ENCODE results near the gene ANKAR.
A peak's percentile ranks its signal among the peaks of the same experiment; 100 is the strongest.
"Not testable (repeated sequence)": the region's sequence is repeated elsewhere in the genome, so short reads cannot be mapped to it uniquely, and the experiment has no call there.

Gene ANKAR
- total RNA-seq, result 19.9 to 20.8 reads per million in 2 donors

DNA sequence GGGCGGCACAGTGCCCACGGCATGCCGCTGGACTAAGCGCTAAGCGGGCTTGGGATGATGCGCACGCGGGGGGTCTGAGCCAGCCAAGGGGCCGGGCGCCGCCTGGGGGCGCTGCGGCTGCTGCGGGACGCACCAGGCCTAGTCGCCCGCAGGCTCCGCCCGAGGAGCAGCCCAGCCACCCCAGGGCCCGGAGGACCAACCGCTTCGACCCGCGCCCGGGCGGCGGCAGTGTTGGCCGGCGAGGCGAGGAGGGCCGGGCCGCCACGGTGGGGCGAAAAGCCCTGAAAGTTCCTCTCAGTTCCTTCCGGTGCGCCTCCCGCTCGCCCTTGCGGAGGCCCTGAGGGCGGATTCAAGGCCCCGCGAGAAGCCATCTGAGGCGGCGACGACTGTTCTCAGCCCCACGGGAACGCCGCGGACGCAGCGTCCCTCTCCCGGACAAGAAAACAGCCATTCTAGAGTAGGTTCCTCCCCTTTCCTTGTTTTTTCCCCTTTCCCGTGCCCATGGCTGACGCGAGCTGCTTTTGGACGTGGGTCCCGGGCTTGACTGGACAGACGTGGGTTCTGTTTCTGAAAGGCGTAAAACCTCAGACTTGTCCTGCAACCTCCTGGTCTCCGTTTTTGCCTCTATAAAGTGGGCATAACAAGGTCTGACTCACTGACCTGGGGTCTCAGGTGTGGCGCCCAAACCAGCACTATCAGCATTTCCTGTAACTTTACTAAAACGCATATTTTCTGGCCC is at the start of gene ANKAR:
Gene ANKAR (plus strand): TSS at position 297 of the 739 bp plus-strand sequence. CDS start 1,821 bp downstream, outside the sequence.
- DNase-seq, result peak; percentile 74

- DNase-seq, result no peak
Observed at GRCh38 chr2:189625636-189626035, 48.8 kb upstream of the ANKAR start.

- DNase-seq, result no peak
Observed at GRCh38 chr2:189627789-189628188, 46.7 kb upstream of the ANKAR start.

DNA sequence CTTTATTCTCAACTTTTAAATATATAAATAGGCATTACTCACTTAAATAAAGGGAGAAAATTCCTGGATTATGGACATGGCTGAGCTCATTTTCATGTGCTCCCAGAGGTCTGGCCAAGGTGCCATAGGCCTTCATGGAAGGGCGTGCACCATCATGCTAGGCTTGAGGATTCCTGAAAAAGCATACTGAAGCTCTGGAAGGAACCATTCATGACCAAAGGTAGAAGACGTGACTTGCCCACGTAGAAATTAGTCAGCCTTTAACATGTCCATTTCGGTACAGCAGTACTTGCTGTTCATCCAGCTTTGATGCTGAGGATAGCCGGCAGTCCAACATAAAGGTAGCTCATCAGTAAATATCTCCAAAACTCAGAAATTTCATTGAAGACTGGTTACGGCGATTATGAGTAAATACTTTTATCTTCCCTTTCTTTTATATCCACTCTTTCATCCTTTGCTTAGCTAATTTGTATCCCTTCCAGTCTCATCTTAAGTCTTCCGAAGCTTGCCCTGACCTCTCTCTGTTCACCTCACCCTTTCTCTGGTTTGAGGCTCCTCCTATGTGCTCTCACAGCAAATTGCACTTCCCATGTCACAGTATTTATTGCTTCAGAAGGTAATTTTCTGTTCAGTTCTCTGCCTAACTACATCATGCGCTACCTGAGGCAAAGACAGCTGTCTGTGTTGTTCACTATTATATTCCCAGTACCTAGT is 45.5 kb upstream of the ANKAR start:
- no peak for DNase-seq

- DNase-seq, result no peak
Observed at GRCh38 chr2:189629531-189630453, 44.7 kb upstream of the ANKAR start.

DNA sequence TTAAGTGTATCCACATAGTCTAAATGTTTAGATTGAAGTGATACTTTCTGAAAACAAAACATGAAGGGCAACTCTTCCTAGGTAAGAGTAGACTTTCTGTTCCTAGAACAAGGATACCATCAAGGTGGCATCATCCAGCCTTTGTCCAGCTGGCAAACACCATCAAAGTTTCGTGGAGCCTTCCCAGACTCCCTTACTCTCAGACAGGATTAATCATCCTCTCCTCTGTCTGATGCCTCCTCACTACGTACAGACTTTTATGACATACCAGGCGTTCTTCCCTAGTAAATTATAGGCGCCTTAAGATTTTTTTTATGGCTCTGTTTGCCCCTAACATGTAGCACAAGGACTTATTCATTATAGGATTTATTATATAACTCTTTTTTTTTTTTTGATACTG is 42.6 kb upstream of the ANKAR start:
- no peak for DNase-seq

GRCh38 chr2:189633392-189633811 is 41.1 kb upstream of the ANKAR start:
- no peak for DNase-seq

DNA sequence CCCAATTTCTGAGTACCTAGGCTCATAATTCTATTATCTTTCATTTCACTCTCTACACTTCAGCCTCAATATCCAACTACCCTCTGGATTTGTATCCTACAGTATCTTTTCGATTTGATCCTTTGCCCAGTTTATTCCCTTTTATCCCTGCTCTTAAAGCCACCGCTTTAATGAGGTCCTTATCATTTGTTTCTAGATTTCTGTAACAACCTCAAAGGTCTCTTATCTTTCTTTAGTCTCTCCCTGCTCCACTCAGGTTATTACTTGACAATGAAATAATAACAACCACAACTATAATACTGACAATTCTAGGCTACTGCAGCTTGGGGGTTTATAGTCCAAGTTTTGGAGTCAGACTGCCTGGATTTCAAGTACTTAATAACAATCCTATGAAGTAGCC is 39.1 kb upstream of the ANKAR start:
- DNase-seq, result no peak

DNA sequence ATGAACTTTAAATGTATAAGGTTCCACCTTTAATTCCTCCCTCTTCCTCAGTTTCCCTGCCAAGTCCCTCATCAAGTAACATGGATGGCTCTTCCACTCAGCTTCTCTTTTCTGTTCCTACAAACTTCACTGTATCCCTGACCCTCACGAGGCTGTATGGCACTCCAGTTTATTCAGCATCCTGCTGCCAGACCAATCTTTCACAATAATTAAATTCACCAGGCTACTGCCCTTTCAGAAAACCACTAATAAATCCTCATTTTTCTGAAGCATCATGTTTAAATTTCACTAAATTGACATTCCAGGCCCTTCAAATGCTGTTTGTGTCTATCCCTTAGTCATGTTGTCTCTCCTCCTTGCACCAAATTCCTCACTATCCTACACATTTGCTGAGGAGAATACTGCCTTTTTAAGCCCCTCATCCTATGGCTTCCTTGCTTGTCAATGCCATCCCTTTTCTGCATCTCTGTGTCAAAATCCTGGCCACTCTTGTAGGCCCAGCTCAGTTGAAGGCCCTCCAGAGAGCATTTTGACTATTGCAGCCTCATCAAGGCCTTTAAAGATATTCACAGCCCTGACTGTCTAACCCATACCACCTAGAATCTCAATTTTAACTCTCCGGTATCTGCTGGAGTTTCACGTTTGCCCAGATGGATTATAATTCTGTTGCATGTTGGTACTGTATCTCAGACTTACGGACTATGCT is 36.0 kb upstream of the ANKAR start:
- DNase-seq, result no peak

GRCh38 chr2:189639007-189639609 is 35.4 kb upstream of the ANKAR start:
- no peak for DNase-seq

DNA sequence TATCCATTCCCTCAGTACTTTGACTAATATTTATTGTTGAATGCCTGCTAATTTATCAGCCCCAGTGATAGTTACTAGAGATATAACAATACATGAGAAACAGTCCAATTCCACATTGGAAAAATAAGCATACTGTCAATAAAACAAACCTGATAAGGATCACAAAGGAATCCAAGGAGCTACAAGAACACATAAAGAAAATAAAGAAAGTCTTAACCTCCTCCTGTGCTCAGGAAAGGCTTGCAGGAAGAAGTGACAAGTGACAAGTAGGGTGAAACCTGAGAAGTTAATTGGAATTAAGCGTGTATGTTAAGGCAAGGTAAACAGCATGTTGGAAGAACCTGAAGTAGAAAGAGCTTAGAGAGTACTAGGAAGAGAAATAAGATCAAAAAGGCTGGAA is 33.5 kb upstream of the ANKAR start:
- DNase-seq, result no peak

DNA sequence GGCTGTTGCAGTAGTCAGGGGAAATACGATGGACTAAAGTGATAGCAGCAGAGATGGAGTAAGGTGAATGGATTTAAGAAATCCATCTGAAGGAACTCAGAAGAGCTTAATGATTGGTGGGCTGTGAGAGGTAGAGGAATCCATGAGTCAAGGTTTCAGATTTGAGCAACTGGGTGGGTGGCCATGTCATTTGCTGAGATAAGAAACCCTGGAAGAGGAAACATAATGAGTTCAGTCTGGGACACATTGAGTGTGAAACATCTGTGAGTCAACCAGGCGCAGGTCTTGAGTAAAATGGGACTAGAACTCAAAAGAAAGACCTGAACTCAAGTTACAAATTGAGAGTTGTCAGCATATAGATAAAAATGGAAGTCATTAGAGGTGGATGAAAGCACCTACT is 32.9 kb upstream of the ANKAR start:
- DNase-seq, result no peak

GRCh38 chr2:189646521-189646920 is 27.9 kb upstream of the ANKAR start:
- no peak for DNase-seq

DNA sequence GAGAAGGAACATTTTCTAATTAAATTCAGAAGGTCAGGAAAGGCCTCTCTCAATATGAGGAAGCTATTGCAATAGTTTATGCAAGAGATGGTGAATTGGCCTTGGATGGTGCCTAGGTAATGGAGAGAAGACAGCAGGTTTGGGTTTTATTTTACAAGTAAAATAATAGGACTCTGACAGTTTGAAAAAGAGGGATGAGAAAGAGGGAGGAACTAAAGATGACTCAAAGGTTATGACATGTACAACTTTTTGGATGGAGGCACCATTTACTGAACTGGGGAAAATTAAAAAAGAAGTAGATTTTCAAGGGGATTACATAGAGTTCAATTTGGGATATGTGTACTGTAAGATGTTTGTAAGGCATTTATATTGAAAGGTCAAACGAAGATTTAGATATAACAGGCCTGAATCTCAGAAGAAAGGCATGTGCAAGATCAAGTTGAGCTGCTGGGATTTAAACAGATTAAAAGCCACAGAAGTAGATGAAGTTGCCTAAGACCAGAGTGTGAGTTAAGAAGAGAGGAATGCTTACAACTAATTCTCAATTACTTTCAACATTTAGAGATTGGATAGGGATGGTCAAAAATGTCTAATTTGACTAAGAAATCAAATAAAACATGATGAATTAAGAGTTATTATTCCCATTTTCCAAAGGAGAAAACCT is 25.5 kb upstream of the ANKAR start:
- DNase-seq, result no peak

GRCh38 chr2:189651284-189651683 is 23.2 kb upstream of the ANKAR start:
- no peak for DNase-seq

GRCh38 chr2:189653464-189653863 is 21.0 kb upstream of the ANKAR start:
- DNase-seq, result not testable (repeated sequence)

DNA sequence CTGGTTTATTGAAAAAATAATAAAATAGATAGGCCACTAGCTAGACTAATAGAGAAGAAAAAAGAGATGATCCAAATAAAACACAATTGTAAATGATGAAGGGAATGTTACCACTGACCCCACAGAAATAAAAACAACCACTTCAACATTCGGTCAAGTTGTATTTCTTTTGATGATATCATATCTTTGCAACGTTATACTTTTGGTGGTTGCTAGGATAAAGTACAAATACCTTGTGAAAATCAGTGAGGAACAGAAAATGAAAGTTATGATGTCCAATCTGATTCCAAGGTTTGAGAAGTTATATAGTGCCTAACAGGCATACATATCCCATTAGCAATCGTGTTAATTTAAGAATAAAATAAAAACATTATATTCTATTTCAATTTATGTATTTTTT is 19.8 kb upstream of the ANKAR start:
- no peak for DNase-seq

DNA sequence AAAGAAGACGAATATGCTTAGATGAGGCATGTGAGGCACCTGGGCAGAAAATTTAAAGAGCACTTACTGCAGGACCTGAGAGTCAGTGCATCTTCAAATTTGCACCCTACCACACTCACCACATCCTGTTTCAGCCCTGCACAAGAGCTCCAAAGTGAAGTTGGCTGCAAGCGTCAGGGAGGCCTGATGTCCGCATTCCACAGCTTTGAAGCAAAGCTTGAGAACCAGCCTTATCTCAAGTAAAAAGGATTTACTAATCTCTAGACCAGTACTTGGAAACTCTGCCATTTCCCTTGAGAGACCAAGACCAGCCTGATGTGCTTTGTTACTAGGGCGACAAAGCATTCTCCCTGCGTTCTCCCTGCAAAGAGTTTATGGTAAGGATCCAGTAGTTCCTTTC is 16.6 kb upstream of the ANKAR start:
- no peak for DNase-seq

DNA sequence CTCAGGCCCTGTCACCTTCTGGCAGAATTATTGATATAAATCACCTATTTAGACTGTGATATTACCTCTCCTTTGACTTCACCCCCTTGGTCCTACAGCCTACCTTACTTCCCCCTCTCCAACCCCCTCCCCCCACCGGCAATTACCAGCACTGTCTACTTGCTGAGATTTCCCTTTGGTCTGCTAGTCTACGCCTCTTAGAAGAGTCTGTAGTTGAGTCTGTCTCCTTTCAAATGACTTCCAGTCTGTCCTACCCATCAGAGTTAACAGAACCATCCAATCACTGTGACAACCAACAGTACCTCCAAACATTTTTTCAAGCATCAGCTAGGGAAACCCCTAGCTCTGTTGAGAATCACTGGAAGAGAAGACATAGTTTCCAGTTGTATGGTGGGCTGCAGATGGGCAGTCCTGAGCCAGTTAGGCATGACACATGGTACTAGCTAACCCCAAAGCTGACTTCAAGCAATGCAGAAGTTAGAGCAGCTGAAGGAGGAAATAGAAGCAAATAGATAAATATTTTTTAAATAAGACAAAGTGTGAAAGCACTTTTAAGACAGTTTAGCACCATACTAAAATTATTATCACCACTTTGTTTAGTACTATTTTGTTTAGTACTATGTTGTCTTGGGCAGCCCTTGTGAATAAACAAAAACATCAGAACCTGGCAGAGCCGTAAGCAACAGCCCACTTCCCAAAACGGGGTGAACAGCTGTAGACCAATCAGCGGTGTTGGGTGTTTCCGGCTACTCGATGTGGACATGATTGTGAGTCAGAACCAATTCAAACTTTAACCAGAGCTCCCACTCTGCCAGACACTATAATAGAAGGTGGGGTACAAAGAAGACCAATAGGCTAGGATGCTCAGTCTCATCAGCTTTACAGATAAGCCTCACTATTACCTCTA is 15.9 kb upstream of the ANKAR start:
- DNase-seq, result no peak

GRCh38 chr2:189659734-189660133 is 14.7 kb upstream of the ANKAR start:
- no peak for DNase-seq

DNA sequence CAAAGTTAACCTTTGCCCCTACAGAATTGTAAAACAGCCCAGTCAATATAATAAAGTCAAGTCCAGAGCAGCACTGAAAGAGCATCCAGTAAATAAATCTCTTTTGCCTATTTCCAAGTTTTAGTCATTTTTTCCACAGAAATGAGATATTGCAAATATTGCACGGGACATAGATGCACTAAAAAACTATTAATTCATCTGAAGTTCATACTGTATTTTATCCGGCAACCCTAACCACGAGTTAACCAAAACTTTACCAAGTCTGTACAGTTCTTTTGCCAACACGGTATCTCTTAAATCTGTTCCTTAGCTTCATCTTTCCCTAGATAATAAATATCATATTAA is 13.7 kb upstream of the ANKAR start:
- no peak for DNase-seq

Data from activated gamma-delta T cell (primary cell).